ENCODE results near the gene KRT85.

KRT85 gene

DNA sequence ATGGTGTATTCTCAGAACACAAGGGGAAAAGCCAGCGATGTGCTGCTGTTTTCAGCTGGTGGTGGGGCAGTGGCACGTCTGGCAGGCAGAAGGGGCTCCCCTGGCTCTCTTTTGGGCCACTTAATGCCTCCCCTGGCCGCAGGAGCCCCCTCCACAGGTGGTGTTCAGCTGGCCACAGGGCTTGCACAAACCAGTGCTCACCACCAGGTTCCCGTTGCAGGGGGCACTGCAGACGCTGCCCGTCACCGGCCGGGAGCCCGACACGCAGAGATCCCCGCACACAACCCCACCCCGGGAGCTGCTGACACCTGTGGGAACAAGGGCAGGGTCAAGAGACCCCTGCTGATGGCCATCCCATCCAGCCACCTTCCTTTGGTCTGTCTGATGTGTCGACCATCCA is 52.8 kb downstream of the KRT85 start:
- H3F3A ChIP-seq (ENCODE audit: insufficient read depth) = no peaks in the 10 kb centered on the region
- H4K20me1 ChIP-seq (ENCODE audit: low read depth, low read length) = no peaks in the 10 kb centered on the region
- no peaks in the 10 kb centered on the region for H3K9me2 ChIP-seq (replicated peaks; ENCODE audit: insufficient read depth, low read length)
- no peak overlapping the region for H2AFZ ChIP-seq (ENCODE audit: low read depth, low read length, severe bottlenecking)
- H3K4me3 ChIP-seq (ENCODE audit: insufficient read depth, low read length, poor library complexity, severe bottlenecking) = no peak overlapping the region
- no peak overlapping the region for H3K9ac ChIP-seq (ENCODE audit: low read length)
- H3K79me2 ChIP-seq (ENCODE audit: insufficient read depth, low read length) = no peaks in the 10 kb centered on the region
- H3K36me3 ChIP-seq (ENCODE audit: low read length) = no peaks in the 10 kb centered on the region
- no peak overlapping the region for H3K4me2 ChIP-seq (ENCODE audit: low read depth, low read length, poor library complexity, severe bottlenecking)
- no peaks in the 10 kb centered on the region; the same call in 1 of the 2 replicates for H3K27me3 ChIP-seq (ENCODE audit: low read length)
- no peak for TF ChIP-seq EZH2phosphoT487 (conservative IDR thresholded peaks at IDR 0.05; ENCODE audit: low read length)
- TF ChIP-seq CTCF (IDR thresholded peaks at IDR 0.05; ENCODE audit: insufficient read depth, low read length, poor library complexity, severe bottlenecking) = no peak
- no peak overlapping the region for H3K27ac ChIP-seq (ENCODE audit: low read depth, low read length)
- H3K9me3 ChIP-seq (ENCODE audit: insufficient read depth, low read length) = no peaks in the 10 kb centered on the region

DNA sequence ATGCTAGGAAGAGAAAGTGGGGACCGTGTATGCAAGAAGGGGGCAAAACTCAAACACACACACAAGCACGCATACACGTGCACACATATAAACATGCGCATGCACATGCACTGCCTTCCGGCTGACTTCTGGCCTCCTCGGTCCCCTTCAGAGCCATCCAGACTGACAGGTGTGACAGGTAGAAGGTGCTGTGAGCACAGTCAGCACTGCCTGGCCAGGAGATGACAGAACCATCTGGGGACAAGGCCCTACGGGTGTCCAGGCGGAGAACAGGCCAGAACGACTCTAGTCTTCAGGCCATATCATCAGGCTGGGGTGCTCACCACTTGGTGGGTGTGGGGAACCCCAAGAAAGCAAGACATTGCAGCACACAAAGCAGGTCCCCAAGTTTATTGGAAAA is 53.4 kb downstream of the KRT85 start:
- no peak overlapping the region for H3K9ac ChIP-seq (ENCODE audit: low read length)
- no peaks in the 10 kb centered on the region for H3K36me3 ChIP-seq (ENCODE audit: low read length)
- no peaks in the 10 kb centered on the region for H3K79me2 ChIP-seq (ENCODE audit: insufficient read depth, low read length)
- no peaks in the 10 kb centered on the region for H3F3A ChIP-seq (ENCODE audit: insufficient read depth)
- H3K27ac ChIP-seq (ENCODE audit: low read depth, low read length) = no peak overlapping the region
- H3K9me2 ChIP-seq (replicated peaks; ENCODE audit: insufficient read depth, low read length) = no peaks in the 10 kb centered on the region
- H3K9me3 ChIP-seq (ENCODE audit: insufficient read depth, low read length) = no peaks in the 10 kb centered on the region
- TF ChIP-seq EZH2phosphoT487 (conservative IDR thresholded peaks at IDR 0.05; ENCODE audit: low read length) (no peak), CTCF (IDR thresholded peaks at IDR 0.05; ENCODE audit: insufficient read depth, low read length, poor library complexity, severe bottlenecking) (no peak)
- H3K27me3 ChIP-seq (ENCODE audit: low read length) = no peaks in the 10 kb centered on the region; the same call in 1 of the 2 replicates
- no peak overlapping the region for H3K4me2 ChIP-seq (ENCODE audit: low read depth, low read length, poor library complexity, severe bottlenecking)
- no peak overlapping the region for H2AFZ ChIP-seq (ENCODE audit: low read depth, low read length, severe bottlenecking)
- H3K4me3 ChIP-seq (ENCODE audit: insufficient read depth, low read length, poor library complexity, severe bottlenecking) = no peak overlapping the region
- no peaks in the 10 kb centered on the region for H4K20me1 ChIP-seq (ENCODE audit: low read depth, low read length)

DNA sequence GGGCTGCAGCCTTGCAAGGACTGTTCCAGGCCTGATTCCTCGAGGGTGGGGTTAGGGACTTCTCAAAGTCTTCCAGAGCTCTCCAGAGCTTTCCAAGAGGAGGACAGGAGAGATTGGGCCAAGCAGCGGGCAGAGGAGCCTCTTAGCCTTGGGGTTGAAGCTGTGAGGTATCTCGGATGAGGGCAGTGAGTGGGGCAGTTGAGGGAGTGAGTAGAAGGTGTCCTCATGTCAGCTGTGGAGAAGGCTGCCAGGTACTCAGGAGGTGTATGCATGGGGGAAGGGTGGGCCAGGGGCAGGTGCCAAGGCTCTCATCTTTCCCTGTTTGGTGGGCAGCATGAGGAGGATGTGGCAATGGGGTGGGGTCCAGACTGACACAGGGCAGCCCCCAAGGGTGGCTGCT is 53.8 kb downstream of the KRT85 start:
- H3K9me3 ChIP-seq (ENCODE audit: insufficient read depth, low read length) = no peaks in the 10 kb centered on the region
- no peak overlapping the region for H3K27ac ChIP-seq (ENCODE audit: low read depth, low read length)
- no peaks in the 10 kb centered on the region for H4K20me1 ChIP-seq (ENCODE audit: low read depth, low read length)
- no peaks in the 10 kb centered on the region for H3K36me3 ChIP-seq (ENCODE audit: low read length)
- H3K9me2 ChIP-seq (replicated peaks; ENCODE audit: insufficient read depth, low read length) = no peaks in the 10 kb centered on the region
- H2AFZ ChIP-seq (ENCODE audit: low read depth, low read length, severe bottlenecking) = no peak overlapping the region
- H3K27me3 ChIP-seq (ENCODE audit: low read length) = no peaks in the 10 kb centered on the region; the same call in 1 of the 2 replicates
- H3F3A ChIP-seq (ENCODE audit: insufficient read depth) = no peaks in the 10 kb centered on the region
- H3K79me2 ChIP-seq (ENCODE audit: insufficient read depth, low read length) = no peaks in the 10 kb centered on the region
- no peak overlapping the region for H3K4me3 ChIP-seq (ENCODE audit: insufficient read depth, low read length, poor library complexity, severe bottlenecking)
- TF ChIP-seq EZH2phosphoT487 (conservative IDR thresholded peaks at IDR 0.05; ENCODE audit: low read length) (no peak), CTCF (IDR thresholded peaks at IDR 0.05; ENCODE audit: insufficient read depth, low read length, poor library complexity, severe bottlenecking) (no peak)
- H3K4me2 ChIP-seq (ENCODE audit: low read depth, low read length, poor library complexity, severe bottlenecking) = no peak overlapping the region
- no peak overlapping the region for H3K9ac ChIP-seq (ENCODE audit: low read length)
